CD14-positive monocyte (primary cell): ENCODE data around the gene CSNK1G1. TPM values are rescaled to one million over a fixed set of nuclear protein-coding genes. Genes with fewer than 3 reads are reported as not detected.

Experiments used
- DNase-seq, 3 donors: peaks; one replicate each; pipeline ENCODE4 v3.0.0-alpha.2; 2011 to 2022
- H2AFZ ChIP-seq: 2 replicates; pipeline ENCODE4 v1.6.0; 2012; ENCODE audit warnings: mild to moderate bottlenecking, low read depth, low read length, inconsistent platforms; ENCODE audit not compliant: insufficient read depth, poor library complexity, severe bottlenecking
- H3K27ac ChIP-seq, 2 donors: 1 replicate in 1 of 2; 2 replicates in 1 of 2; pipeline ENCODE4 v1.5.1; 2012 to 2013; ENCODE audit warnings: low read length in 2 of 2, control low read depth in 1 of 2, inconsistent platforms in 1 of 2, low read depth in 1 of 2, mild to moderate bottlenecking in 1 of 2
- H3K27me3 ChIP-seq, 2 donors: one replicate each; pipeline versions ENCODE4 v1.6.0 to v1.6.1; 2011 to 2013; ENCODE audit warnings: low read length in 2 of 2; ENCODE audit not compliant: control insufficient read depth in 2 of 2, insufficient read depth in 2 of 2
- H3K36me3 ChIP-seq, 2 donors: replicated peaks in 1 of 2; 1 replicate in 1 of 2; 2 replicates in 1 of 2; pipeline versions ENCODE4 v1.5.1 to v1.6.1; 2012 to 2013; ENCODE audit warnings: low read length in 2 of 2, control low read depth in 1 of 2, inconsistent platforms in 1 of 2, mild to moderate bottlenecking in 1 of 2; ENCODE audit not compliant: insufficient read depth in 2 of 2, control insufficient read depth in 1 of 2
- H3K4me1 ChIP-seq, 2 donors: 1 replicate in 1 of 2; 2 replicates in 1 of 2; pipeline versions ENCODE4 v1.5.1 to v1.6.1; 2012 to 2013; ENCODE audit warnings: low read length in 2 of 2, control low read depth in 1 of 2, inconsistent platforms in 1 of 2, mild to moderate bottlenecking in 1 of 2, moderate library complexity in 1 of 2; ENCODE audit not compliant: insufficient read depth in 2 of 2, control insufficient read depth in 1 of 2
- H3K4me2 ChIP-seq: replicated peaks from 2 replicates; pipeline ENCODE3; 2012; ENCODE audit warnings: low read length, moderate library complexity, mild to moderate bottlenecking; ENCODE audit not compliant: poor library complexity, severe bottlenecking; ENCODE audit errors: extremely low read depth
- H3K4me3 ChIP-seq, 3 experiments: fragments of 200-600 bp in 1 of 3; sonication (generic) in 1 of 3; replicated peaks in 1 of 3; 1 replicate in 2 of 3; 2 replicates in 1 of 3; pipeline ENCODE4 v1.5.1; 2011 to 2013; ENCODE audit warnings: low read length in 3 of 3, mild to moderate bottlenecking in 3 of 3, control low read depth in 2 of 3, low read depth in 2 of 3, inconsistent platforms in 1 of 3, moderate library complexity in 1 of 3
- H3K79me2 ChIP-seq: 2 replicates; pipeline ENCODE4 v1.6.0; 2012; ENCODE audit warnings: mild to moderate bottlenecking, control low read depth, inconsistent platforms, low read length, moderate library complexity; ENCODE audit not compliant: insufficient read depth
- H3K9ac ChIP-seq: 2 replicates; pipeline ENCODE4 v1.6.0; 2017; ENCODE audit warnings: low read length, mild to moderate bottlenecking; ENCODE audit not compliant: insufficient read depth, poor library complexity, severe bottlenecking
- H3K9me3 ChIP-seq, 2 donors: replicated peaks in 1 of 2; 1 replicate in 1 of 2; 2 replicates in 1 of 2; pipeline versions ENCODE4 v1.5.1 to v1.6.1; 2012 to 2013; ENCODE audit warnings: low read length in 2 of 2, control low read depth in 1 of 2; ENCODE audit not compliant: control insufficient read depth in 1 of 2, insufficient read depth in 1 of 2
- H4K20me1 ChIP-seq: 2 replicates; pipeline ENCODE4 v1.6.0; 2012; ENCODE audit warnings: mild to moderate bottlenecking, low read length, control low read depth, moderate library complexity; ENCODE audit not compliant: insufficient read depth
- H3K27ac Mint-ChIP-seq, 7 donors: one replicate each; pipeline ENCODE4 v1.8.0; 2020; ENCODE audit warnings: mild to moderate bottlenecking in 7 of 7, mixed read lengths in 7 of 7, moderate library complexity in 6 of 7, inconsistent platforms in 2 of 7
- H3K27me3 Mint-ChIP-seq, 3 donors: one replicate each; pipeline ENCODE4 v1.8.0; 2021 to 2022; ENCODE audit warnings: low read depth in 3 of 3, mild to moderate bottlenecking in 3 of 3, mixed read lengths in 3 of 3, moderate library complexity in 3 of 3, inconsistent platforms in 1 of 3
- H3K36me3 Mint-ChIP-seq, 2 donors: one replicate each; pipeline ENCODE4 v1.8.0; 2020; ENCODE audit warnings: mixed read lengths in 2 of 2, inconsistent platforms in 1 of 2, mild to moderate bottlenecking in 1 of 2
- H3K4me1 Mint-ChIP-seq: one replicate; pipeline ENCODE4 v1.8.0; 2020; ENCODE audit warnings: mild to moderate bottlenecking, mixed read lengths
- H3K4me3 Mint-ChIP-seq, 2 donors: one replicate each; pipeline ENCODE4 v1.8.0; 2020; ENCODE audit warnings: mild to moderate bottlenecking in 2 of 2, mixed read lengths in 2 of 2, moderate library complexity in 1 of 2
- H3K9me3 Mint-ChIP-seq, 7 donors: one replicate each; pipeline ENCODE4 v1.8.0; 2020 to 2022; ENCODE audit warnings: mixed read lengths in 7 of 7, mild to moderate bottlenecking in 6 of 7, moderate library complexity in 6 of 7, inconsistent platforms in 2 of 7
- WGBS: methylation state at CpG from one replicate; pipeline ENCODE4 v1.1.5; 2013; ENCODE audit warnings: missing lambda C conversion rate; ENCODE audit not compliant: insufficient coverage; 5-methylcytosine and 5-hydroxymethylcytosine counted together
- intact Hi-C, 2 donors: fragments of 100-400 bp; cut with micrococcal nuclease; formaldehyde crosslinking; loops; one replicate each; pipeline versions ENCODE4 v1.15.0 to v1.15.1; 2023
- polyA plus RNA-seq, 3 donors: library from polyadenylated mRNA; depleted of rRNA in 1 of 3; unstranded in 2 of 3; stranded (reverse) in 1 of 3; fragments of 300-500 nt in 2 of 3; fragments of >200 nt in 1 of 3; fragmentation: Illumina TruSeq in 2 of 3; gene quantifications; 1 replicate in 2 of 3; 2 replicates in 1 of 3; pipeline ENCODE4 v1.2.3, GENCODE V29; 2012 to 2021
- TF ChIP-seq, protein P1 (sequence below): fragments of 200-600 bp; IDR thresholded peaks from one replicate; pipeline ENCODE4 v1.8.0; 2022; ENCODE audit warnings: antibody characterized with exemption, mild to moderate bottlenecking

Gene CSNK1G1
- polyA plus RNA-seq, 3 donors = 4.3 to 8.6 (median 7.7) TPM

DNA sequence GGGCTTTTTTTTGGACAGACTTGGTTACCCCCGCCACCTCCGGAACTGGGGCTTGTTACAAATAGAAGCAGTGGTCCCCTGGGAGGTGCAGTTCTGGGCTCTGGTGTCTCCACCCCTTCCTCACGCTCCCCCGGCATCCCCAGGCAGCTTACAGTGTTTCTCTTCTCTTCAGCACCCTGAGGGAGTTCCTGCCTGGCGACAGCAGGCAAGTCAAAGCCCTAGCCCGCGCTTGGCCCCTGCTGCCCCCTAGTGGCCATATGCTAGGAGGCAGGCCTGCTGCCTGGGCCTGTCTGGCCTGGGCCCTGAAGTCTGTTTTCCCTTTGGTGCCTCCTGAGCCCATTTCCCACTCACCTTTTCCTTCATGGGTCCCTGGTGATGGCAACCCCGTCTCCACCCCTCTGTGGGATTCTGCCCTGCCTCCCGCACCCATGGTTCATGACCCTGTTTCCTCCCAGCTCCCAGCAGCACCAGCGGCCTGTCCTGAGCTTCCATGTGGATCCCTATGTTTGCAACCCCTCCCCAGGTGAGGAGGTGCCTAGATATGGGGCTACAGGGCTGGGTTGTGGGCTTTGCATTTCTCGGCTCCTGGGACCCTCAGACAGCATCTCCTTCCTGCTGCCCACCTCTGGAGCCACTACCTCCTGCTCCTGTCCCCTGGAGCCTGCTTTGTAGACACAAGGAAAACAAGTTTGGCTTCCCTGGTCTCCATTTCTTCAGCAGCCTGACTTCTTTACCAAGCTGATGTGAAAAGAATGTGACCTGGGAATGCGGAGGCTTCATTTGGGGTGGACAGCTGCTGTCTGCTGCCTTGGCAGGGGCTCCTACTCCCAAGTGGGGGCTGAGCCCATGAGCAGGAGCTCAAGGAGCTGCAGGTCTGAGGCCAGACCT, 202.2 kb downstream of the CSNK1G1 start:
- intact Hi-C loops = loop anchor here in 1 of 2 donors (5.0 kb wide), 1 partner anchor 401 kb away; no protein-coding TSS in a partner anchor
- no peak overlapping the region for H3K9ac ChIP-seq

More for the DNA sequence above, 202.2 kb downstream of the CSNK1G1 start:
- no peak overlapping the region for H2AFZ ChIP-seq
- H3K4me3 ChIP-seq = no peak overlapping the region
- Mint-ChIP-seq H3K27me3 (peaks cover 24 to 34% (median 29%) of the 10 kb centered on the region in 3 donors), H3K36me3 (peaks cover 41 to 49% of the 10 kb centered on the region in 2 donors), H3K4me3 (peak overlapping the region; percentile 58 to 83), H3K27ac (peak overlapping the region in 5 of 7 donors; percentile 13 to 81 (median 53)), H3K4me1 (peaks cover 41% of the 10 kb centered on the region), H3K9me3 (peaks cover 0 to 7% (median 2%) of the 10 kb centered on the region in 7 donors)
- peak overlapping the region; percentile 28 to 36 for H3K27ac ChIP-seq
- H3K4me2 ChIP-seq = peak overlapping the region; percentile 40
- H4K20me1 ChIP-seq = peaks cover 72% of the 10 kb centered on the region
- 14% methylated on average over 7 of the region's 12 CpGs for WGBS
- no peaks in the 10 kb centered on the region for H3K9me3 ChIP-seq
- peaks cover 11% of the 10 kb centered on the region for H3K79me2 ChIP-seq
- peak; percentile 79 to 82 (median 81) for DNase-seq
- H3K4me1 ChIP-seq = peaks cover 40 to 49% of the 10 kb centered on the region in 2 donors
- H3K36me3 ChIP-seq = peaks cover 44 to 48% of the 10 kb centered on the region in 2 donors
- TF ChIP-seq, protein P1, sequence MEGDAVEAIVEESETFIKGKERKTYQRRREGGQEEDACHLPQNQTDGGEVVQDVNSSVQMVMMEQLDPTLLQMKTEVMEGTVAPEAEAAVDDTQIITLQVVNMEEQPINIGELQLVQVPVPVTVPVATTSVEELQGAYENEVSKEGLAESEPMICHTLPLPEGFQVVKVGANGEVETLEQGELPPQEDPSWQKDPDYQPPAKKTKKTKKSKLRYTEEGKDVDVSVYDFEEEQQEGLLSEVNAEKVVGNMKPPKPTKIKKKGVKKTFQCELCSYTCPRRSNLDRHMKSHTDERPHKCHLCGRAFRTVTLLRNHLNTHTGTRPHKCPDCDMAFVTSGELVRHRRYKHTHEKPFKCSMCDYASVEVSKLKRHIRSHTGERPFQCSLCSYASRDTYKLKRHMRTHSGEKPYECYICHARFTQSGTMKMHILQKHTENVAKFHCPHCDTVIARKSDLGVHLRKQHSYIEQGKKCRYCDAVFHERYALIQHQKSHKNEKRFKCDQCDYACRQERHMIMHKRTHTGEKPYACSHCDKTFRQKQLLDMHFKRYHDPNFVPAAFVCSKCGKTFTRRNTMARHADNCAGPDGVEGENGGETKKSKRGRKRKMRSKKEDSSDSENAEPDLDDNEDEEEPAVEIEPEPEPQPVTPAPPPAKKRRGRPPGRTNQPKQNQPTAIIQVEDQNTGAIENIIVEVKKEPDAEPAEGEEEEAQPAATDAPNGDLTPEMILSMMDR = peak; percentile 95
- peaks cover 17 to 25% of the 10 kb centered on the region in 2 donors for H3K27me3 ChIP-seq
